Mucosa of descending colon (tissue), 3 donors: Measurements from ENCODE around the gene ITGAV. TPM values are rescaled to one million over a fixed set of nuclear protein-coding genes. Genes with fewer than 3 reads are reported as not detected.

Experiments
- ATAC-seq: fragments of 200-7000 bp; cut with Tn5 transposase; one replicate; pipeline ENCODE4 v1.9.1; 2020; ENCODE audit warnings: mild to moderate bottlenecking, moderate library complexity
- DNase-seq, 3 donors: peaks; one replicate each; pipeline ENCODE4 v3.0.0-alpha.2; 2020
- H3K36me3 ChIP-seq: fragments of 200-600 bp; one replicate; pipeline ENCODE4 v1.8.0; 2021; ENCODE audit warnings: low read depth, mild to moderate bottlenecking
- H3K4me1 ChIP-seq: fragments of 200-600 bp; one replicate; pipeline ENCODE4 v1.8.0; 2021; ENCODE audit warnings: low read depth, mild to moderate bottlenecking
- H3K4me3 ChIP-seq: fragments of 200-600 bp; one replicate; pipeline ENCODE4 v1.8.0; 2021; ENCODE audit warnings: mild to moderate bottlenecking
- H3K9me3 ChIP-seq: fragments of 200-600 bp; one replicate; pipeline ENCODE4 v1.8.0; 2021; ENCODE audit warnings: mild to moderate bottlenecking
- CTCF ChIP-seq: fragments of 200-600 bp; IDR thresholded peaks from one replicate; pipeline ENCODE4 v1.8.0; 2022; ENCODE audit warnings: antibody characterized with exemption, mild to moderate bottlenecking
- intact Hi-C, 2 donors: fragments of 100-400 bp; cut with DNase I in 1 of 2; cut with micrococcal nuclease in 1 of 2; formaldehyde crosslinking; loops; one replicate each; pipeline versions ENCODE4 v1.11.0 to v1.11.1; 2022; cut with DNase I, micrococcal nuclease
- total RNA-seq, 3 donors: library from RNA; stranded (reverse); fragmentation: NEBNext Ultra II Directional in 2 of 3; extraction: Animal tissue kit (Norgen Biotek cat#: 25700) in 2 of 3; gene quantifications; one replicate each; pipeline versions ENCODE4 v1.2.1 to v1.2.4, GENCODE V29; 2021 to 2023
- donor health status: DM: no; HTN: no; CAD: no; lungs with moderate emphysema.
- donor health status: DM: no; HTN: no; CAD: no.
- donor health status: DM: no; HTN: yes; CAD: no.

ITGAV gene
- total RNA-seq, 3 donors from 2014 or later, result 41.0 to 62.8 (median 47.2) TPM

- DNase-seq (no peak), ATAC-seq (no peak)
- no peak for TF ChIP-seq CTCF
- H3K4me3 ChIP-seq, result no peak overlapping the region
- H3K4me1 ChIP-seq, result no peaks in the 10 kb centered on the region
- H3K9me3 ChIP-seq, result no peaks in the 10 kb centered on the region
- H3K36me3 ChIP-seq, result no peaks in the 10 kb centered on the region
- intact Hi-C loops, result no loop called here
Measured at GRCh38 chr2:186576614-186577013, 13.2 kb upstream of the ITGAV start.

GRCh38 chr2:186582698-186583097 is 7.2 kb upstream of the ITGAV start:
- no peak for TF ChIP-seq CTCF
- Histone ChIP-seq H3K4me3 (no peak overlapping the region), H3K9me3 (no peaks in the 10 kb centered on the region), H3K4me1 (no peaks in the 10 kb centered on the region), H3K36me3 (no peaks in the 10 kb centered on the region)
- DNase-seq (no peak), ATAC-seq (no peak)
- intact Hi-C loops, result no loop called here

GRCh38 chr2:186584053-186584452 is 5.8 kb upstream of the ITGAV start:
- DNase-seq (no peak), ATAC-seq (no peak)
- intact Hi-C loops, result no loop called here
- TF ChIP-seq CTCF, result no peak
- peaks cover 5% of the 10 kb centered on the region for H3K4me1 ChIP-seq
- no peaks in the 10 kb centered on the region for H3K9me3 ChIP-seq
- no peak overlapping the region for H3K4me3 ChIP-seq
- no peaks in the 10 kb centered on the region for H3K36me3 ChIP-seq

- intact Hi-C loops, result no loop called here
- H3K4me1 ChIP-seq, result peaks cover 14% of the 10 kb centered on the region
- no peak overlapping the region for H3K4me3 ChIP-seq
- no peaks in the 10 kb centered on the region for H3K9me3 ChIP-seq
- no peaks in the 10 kb centered on the region for H3K36me3 ChIP-seq
- DNase-seq, result no peak
- TF ChIP-seq CTCF, result no peak
- ATAC-seq, result no peak
Measured at GRCh38 chr2:186588421-186588820, 1.4 kb upstream of the ITGAV start.

GRCh38 chr2:186588940-186589611 is 780 bp upstream of the ITGAV start:
- Histone ChIP-seq H3K4me1 (peaks cover 17% of the 10 kb centered on the region), H3K4me3 (peak overlapping the region; percentile 81), H3K36me3 (no peaks in the 10 kb centered on the region), H3K9me3 (no peaks in the 10 kb centered on the region)
- ATAC-seq (no peak), DNase-seq (peak in 2 of 3 donors; percentile 26 to 28)
- no peak for TF ChIP-seq CTCF
- intact Hi-C loops, result no loop called here
